Trophoblast cell (in vitro differentiated cells and primary cell): Measurements from ENCODE around the gene SORL1.
A peak's percentile ranks its signal among the peaks of the same experiment; 100 is the strongest.

Source experiments
- DNase-seq, 2 donors: peaks; one replicate each; pipeline ENCODE4 v3.0.0-alpha.2; 2016
- H2AFZ ChIP-seq: 2 replicates; pipeline ENCODE4 v1.6.1; 2013; ENCODE audit warnings: low read length, moderate library complexity, mild to moderate bottlenecking; ENCODE audit not compliant: insufficient read depth, poor library complexity
- H2AK5ac ChIP-seq: 2 replicates; pipeline ENCODE4 v1.6.1; 2013; ENCODE audit warnings: mild to moderate bottlenecking, low read length
- H2BK120ac ChIP-seq: 2 replicates; pipeline ENCODE4 v1.6.1; 2013; ENCODE audit warnings: low read length, mild to moderate bottlenecking, moderate library complexity; ENCODE audit not compliant: insufficient read depth, poor library complexity
- H2BK12ac ChIP-seq: 2 replicates; pipeline ENCODE4 v1.6.1; 2013; ENCODE audit warnings: mild to moderate bottlenecking, low read length, moderate library complexity
- H2BK5ac ChIP-seq: 2 replicates; pipeline ENCODE4 v1.6.1; 2013; ENCODE audit warnings: low read length, low read depth, moderate library complexity, mild to moderate bottlenecking; ENCODE audit not compliant: poor library complexity
- H3K14ac ChIP-seq: 2 replicates; pipeline ENCODE4 v1.6.1; 2013; ENCODE audit warnings: mild to moderate bottlenecking, low read length
- H3K18ac ChIP-seq: 2 replicates; pipeline ENCODE4 v1.6.1; 2013; ENCODE audit warnings: mild to moderate bottlenecking, low read length
- H3K23ac ChIP-seq: 2 replicates; pipeline ENCODE4 v1.6.1; 2013; ENCODE audit warnings: low read length
- H3K27ac ChIP-seq: 2 replicates; pipeline ENCODE4 v1.5.1; 2013; ENCODE audit warnings: low read depth, mild to moderate bottlenecking, inconsistent platforms, low read length, moderate library complexity
- H3K27me3 ChIP-seq: 2 replicates; pipeline ENCODE4 v1.6.1; 2013; ENCODE audit warnings: inconsistent platforms, mild to moderate bottlenecking, low read length, moderate library complexity; ENCODE audit not compliant: insufficient read depth
- H3K36me3 ChIP-seq, 2 experiments: 1 replicate in 1 of 2; 2 replicates in 1 of 2; pipeline ENCODE4 v1.6.1; 2013; ENCODE audit warnings: low read length in 2 of 2, mild to moderate bottlenecking in 2 of 2, moderate library complexity in 1 of 2; ENCODE audit not compliant: insufficient read depth in 2 of 2, control insufficient read depth in 1 of 2
- H3K4ac ChIP-seq: 2 replicates; pipeline ENCODE4 v1.6.1; 2013; ENCODE audit warnings: low read depth, mild to moderate bottlenecking, low read length, moderate library complexity
- H3K4me1 ChIP-seq, 2 experiments: 1 replicate in 1 of 2; 2 replicates in 1 of 2; pipeline ENCODE4 v1.6.1; 2013; ENCODE audit warnings: low read length in 2 of 2, mild to moderate bottlenecking in 2 of 2, moderate library complexity in 1 of 2; ENCODE audit not compliant: insufficient read depth in 2 of 2, control insufficient read depth in 1 of 2
- H3K4me2 ChIP-seq: 2 replicates; pipeline ENCODE4 v1.6.1; 2013; ENCODE audit warnings: inconsistent platforms, mild to moderate bottlenecking, low read length, moderate library complexity
- H3K4me3 ChIP-seq: 2 replicates; pipeline ENCODE4 v1.5.1; 2013; ENCODE audit warnings: mild to moderate bottlenecking, low read depth, low read length, inconsistent platforms
- H3K79me1 ChIP-seq: one replicate; pipeline ENCODE4 v1.6.1; 2013; ENCODE audit warnings: low read length
- H3K79me2 ChIP-seq: 2 replicates; pipeline ENCODE4 v1.6.1; 2013; ENCODE audit warnings: low read length, mild to moderate bottlenecking; ENCODE audit not compliant: control insufficient read depth, insufficient read depth, poor library complexity
- H3K9ac ChIP-seq: 2 replicates; pipeline ENCODE4 v1.6.1; 2013; ENCODE audit warnings: mild to moderate bottlenecking, low read length
- H3K9me3 ChIP-seq: 2 replicates; pipeline ENCODE4 v1.6.1; 2013; ENCODE audit warnings: low read depth, mild to moderate bottlenecking, control low read depth, inconsistent platforms, low read length; ENCODE audit not compliant: insufficient read depth
- H4K12ac ChIP-seq: 2 replicates; pipeline ENCODE4 v1.6.1; 2013; ENCODE audit warnings: low read depth, mild to moderate bottlenecking, low read length, moderate library complexity
- H4K8ac ChIP-seq: 2 replicates; pipeline ENCODE4 v1.6.1; 2013; ENCODE audit warnings: low read depth, mild to moderate bottlenecking, low read length, moderate library complexity
- H4K91ac ChIP-seq: one replicate; pipeline ENCODE4 v1.6.1; 2013; ENCODE audit warnings: low read depth, mild to moderate bottlenecking, low read length, moderate library complexity
- WGBS: extraction: QIAGEN DNeasy Blood & Tissue Kit; methylation state at CpG from one replicate; pipeline ENCODE4 v1.1.7; 2013; ENCODE audit warnings: missing lambda C conversion rate; ENCODE audit not compliant: insufficient read length, insufficient coverage; ENCODE audit errors: extremely low coverage; 5-methylcytosine and 5-hydroxymethylcytosine counted together

SORL1 gene

GRCh38 chr11:121422675-121423074, 29.4 kb upstream of the SORL1 start:
- Histone ChIP-seq H3K4ac (no peak overlapping the region), H3K14ac (no peak overlapping the region), H2AK5ac (no peak overlapping the region), H3K4me3 (no peak overlapping the region), H3K9me3 (no peaks in the 10 kb centered on the region), H3K4me2 (no peak overlapping the region), H3K27me3 (no peaks in the 10 kb centered on the region), H3K4me1 (peaks cover 0 to 7% of the 10 kb centered on the region in 2 experiments), H2AFZ (no peak overlapping the region), H4K91ac (no peak overlapping the region), H2BK12ac (no peak overlapping the region), H3K27ac (no peak overlapping the region), H3K18ac (no peak overlapping the region), H3K36me3 (no peaks in the 10 kb centered on the region), H3K23ac (no peak overlapping the region), H2BK5ac (no peak overlapping the region), H4K8ac (no peak overlapping the region), H4K12ac (no peak overlapping the region), H2BK120ac (no peak overlapping the region), H3K79me1 (no peaks in the 10 kb centered on the region), H3K79me2 (no peaks in the 10 kb centered on the region), H3K9ac (no peak overlapping the region)
- no peak for DNase-seq
- WGBS: no CpG with 5 or more reads among the region's 4 CpGs

GRCh38 chr11:121425828-121426227, 26.3 kb upstream of the SORL1 start:
- Histone ChIP-seq H4K12ac (no peak overlapping the region), H2BK5ac (no peak overlapping the region), H3K36me3 (no peaks in the 10 kb centered on the region), H3K27ac (no peak overlapping the region), H3K4me1 (peaks cover 0 to 7% of the 10 kb centered on the region in 2 experiments), H3K79me2 (no peaks in the 10 kb centered on the region), H4K8ac (no peak overlapping the region), H2AK5ac (no peak overlapping the region), H3K9me3 (no peaks in the 10 kb centered on the region), H3K4ac (no peak overlapping the region), H3K4me3 (no peak overlapping the region), H2BK120ac (no peak overlapping the region), H3K79me1 (no peaks in the 10 kb centered on the region), H3K4me2 (no peak overlapping the region), H2BK12ac (no peak overlapping the region), H3K18ac (no peak overlapping the region), H3K9ac (no peak overlapping the region), H4K91ac (no peak overlapping the region), H3K27me3 (no peaks in the 10 kb centered on the region), H3K14ac (no peak overlapping the region), H2AFZ (no peak overlapping the region), H3K23ac (no peak overlapping the region)
- WGBS: no CpG with 5 or more reads among the region's 5 CpGs
- DNase-seq: peak in 1 of 2 donors; percentile 38

- Histone ChIP-seq H4K12ac (no peak overlapping the region), H3K27ac (no peak overlapping the region), H3K27me3 (no peaks in the 10 kb centered on the region), H2BK12ac (no peak overlapping the region), H3K9ac (no peak overlapping the region), H3K14ac (no peak overlapping the region), H3K79me2 (no peaks in the 10 kb centered on the region), H2AK5ac (no peak overlapping the region), H3K36me3 (no peaks in the 10 kb centered on the region), H3K23ac (no peak overlapping the region), H2BK5ac (no peak overlapping the region), H3K4ac (no peak overlapping the region), H2BK120ac (no peak overlapping the region), H4K8ac (peak overlapping the region; percentile 8), H4K91ac (no peak overlapping the region), H3K79me1 (no peaks in the 10 kb centered on the region), H3K4me2 (peak overlapping the region; percentile 55), H2AFZ (no peak overlapping the region), H3K18ac (no peak overlapping the region), H3K4me3 (peak overlapping the region; percentile 34), H3K4me1 (peaks cover 0 to 7% of the 10 kb centered on the region in 2 experiments), H3K9me3 (no peaks in the 10 kb centered on the region)
- peak; percentile 72 to 73 for DNase-seq
- no CpG with 5 or more reads among the region's 48 CpGs for WGBS
Measured at GRCh38 chr11:121426476-121427399, 25.4 kb upstream of the SORL1 start.

- Histone ChIP-seq H2AK5ac (no peak overlapping the region), H3K4me3 (peak overlapping the region; percentile 34), H3K36me3 (no peaks in the 10 kb centered on the region), H4K8ac (no peak overlapping the region), H2BK120ac (no peak overlapping the region), H4K91ac (no peak overlapping the region), H3K23ac (no peak overlapping the region), H3K79me2 (no peaks in the 10 kb centered on the region), H4K12ac (no peak overlapping the region), H3K4me2 (peak overlapping the region; percentile 55), H2AFZ (no peak overlapping the region), H3K9ac (no peak overlapping the region), H2BK5ac (no peak overlapping the region), H3K14ac (no peak overlapping the region), H3K18ac (no peak overlapping the region), H3K79me1 (no peaks in the 10 kb centered on the region), H2BK12ac (no peak overlapping the region), H3K4ac (no peak overlapping the region), H3K27ac (no peak overlapping the region), H3K27me3 (no peaks in the 10 kb centered on the region), H3K9me3 (no peaks in the 10 kb centered on the region), H3K4me1 (peaks cover 0 to 7% of the 10 kb centered on the region in 2 experiments)
- no CpG with 5 or more reads among the region's 8 CpGs for WGBS
- no peak for DNase-seq
Measured at GRCh38 chr11:121427400-121427744, 24.7 kb upstream of the SORL1 start.
